ENCODE results near the gene FUCA2.

The FUCA2 gene

GRCh38 chr6:143543435-143543834, 31.9 kb upstream of the FUCA2 start:
- Histone ChIP-seq H3K4me1 (ENCODE audit: insufficient read depth, low read length) (peaks cover 17% of the 10 kb centered on the region; the same call in 1 of the 2 replicates), H3K9me3 (ENCODE audit: control insufficient read depth, insufficient read depth, low read length) (no peaks in the 10 kb centered on the region), H3K36me3 (ENCODE audit: insufficient read depth, low read length) (no peaks in the 10 kb centered on the region), H3K9ac (ENCODE audit: low read depth, low read length) (no peak overlapping the region)

GRCh38 chr6:143542888-143543287, 31.4 kb upstream of the FUCA2 start:
- Histone ChIP-seq H3K9me3 (ENCODE audit: control insufficient read depth, insufficient read depth, low read length) (no peaks in the 10 kb centered on the region), H3K36me3 (ENCODE audit: insufficient read depth, low read length) (no peaks in the 10 kb centered on the region), H3K9ac (ENCODE audit: low read depth, low read length) (no peak overlapping the region), H3K4me1 (ENCODE audit: insufficient read depth, low read length) (peaks cover 17% of the 10 kb centered on the region; the same call in 1 of the 2 replicates)

- H3K36me3 ChIP-seq (ENCODE audit: insufficient read depth, low read length) = no peaks in the 10 kb centered on the region
- H3K9me3 ChIP-seq (ENCODE audit: control insufficient read depth, insufficient read depth, low read length) = no peaks in the 10 kb centered on the region
- H3K9ac ChIP-seq (ENCODE audit: low read depth, low read length) = no peak overlapping the region
- H3K4me1 ChIP-seq (ENCODE audit: insufficient read depth, low read length) = peaks cover 17% of the 10 kb centered on the region; the same call in 1 of the 2 replicates
Measured at GRCh38 chr6:143540192-143540591, 28.7 kb upstream of the FUCA2 start.

GRCh38 chr6:143539734-143540133, 28.2 kb upstream of the FUCA2 start:
- H3K36me3 ChIP-seq (ENCODE audit: insufficient read depth, low read length) = no peaks in the 10 kb centered on the region
- H3K9ac ChIP-seq (ENCODE audit: low read depth, low read length) = no peak overlapping the region
- H3K4me1 ChIP-seq (ENCODE audit: insufficient read depth, low read length) = peaks cover 17% of the 10 kb centered on the region; the same call in 1 of the 2 replicates

GRCh38 chr6:143539106-143539505, 27.6 kb upstream of the FUCA2 start:
- H3K9ac ChIP-seq (ENCODE audit: low read depth, low read length) = no peak overlapping the region
- H3K4me1 ChIP-seq (ENCODE audit: insufficient read depth, low read length) = peaks cover 17% of the 10 kb centered on the region; the same call in 1 of the 2 replicates
- no peaks in the 10 kb centered on the region for H3K9me3 ChIP-seq (ENCODE audit: control insufficient read depth, insufficient read depth, low read length)
- no peaks in the 10 kb centered on the region for H3K36me3 ChIP-seq (ENCODE audit: insufficient read depth, low read length)

More at GRCh38 chr6:143539734-143540133, 28.2 kb upstream of the FUCA2 start:
- no peaks in the 10 kb centered on the region for H3K9me3 ChIP-seq (ENCODE audit: control insufficient read depth, insufficient read depth, low read length)

GRCh38 chr6:143538374-143538773, 26.9 kb upstream of the FUCA2 start:
- Histone ChIP-seq H3K9ac (ENCODE audit: low read depth, low read length) (no peak overlapping the region), H3K9me3 (ENCODE audit: control insufficient read depth, insufficient read depth, low read length) (no peaks in the 10 kb centered on the region), H3K4me1 (ENCODE audit: insufficient read depth, low read length) (peaks cover 11% of the 10 kb centered on the region; the same call in 1 of the 2 replicates), H3K36me3 (ENCODE audit: insufficient read depth, low read length) (no peaks in the 10 kb centered on the region)

GRCh38 chr6:143536866-143537691, 25.6 kb upstream of the FUCA2 start:
- no peaks in the 10 kb centered on the region for H3K9me3 ChIP-seq (ENCODE audit: control insufficient read depth, insufficient read depth, low read length)
- H3K9ac ChIP-seq (ENCODE audit: low read depth, low read length) = peak overlapping the region; percentile 57
- H3K36me3 ChIP-seq (ENCODE audit: insufficient read depth, low read length) = no peaks in the 10 kb centered on the region
- H3K4me1 ChIP-seq (ENCODE audit: insufficient read depth, low read length) = peaks cover 5% of the 10 kb centered on the region; the same call in 1 of the 2 replicates

- Histone ChIP-seq H3K9me3 (ENCODE audit: control insufficient read depth, insufficient read depth, low read length) (no peaks in the 10 kb centered on the region), H3K4me1 (ENCODE audit: insufficient read depth, low read length) (peaks cover 5% of the 10 kb centered on the region; the same call in 1 of the 2 replicates), H3K36me3 (ENCODE audit: insufficient read depth, low read length) (no peaks in the 10 kb centered on the region), H3K9ac (ENCODE audit: low read depth, low read length) (peak overlapping the region; percentile 54)
Measured at GRCh38 chr6:143536461-143536865, 24.9 kb upstream of the FUCA2 start.

GRCh38 chr6:143535189-143535614, 23.7 kb upstream of the FUCA2 start:
- H3K4me1 ChIP-seq (ENCODE audit: insufficient read depth, low read length) = peaks cover 3% of the 10 kb centered on the region; the same call in 1 of the 2 replicates
- no peak overlapping the region for H3K9ac ChIP-seq (ENCODE audit: low read depth, low read length)
- no peaks in the 10 kb centered on the region for H3K36me3 ChIP-seq (ENCODE audit: insufficient read depth, low read length)
- no peaks in the 10 kb centered on the region for H3K9me3 ChIP-seq (ENCODE audit: control insufficient read depth, insufficient read depth, low read length)

GRCh38 chr6:143531720-143532499, 20.4 kb upstream of the FUCA2 start:
- H3K9ac ChIP-seq (ENCODE audit: low read depth, low read length) = no peak overlapping the region
- no peaks in the 10 kb centered on the region for H3K4me1 ChIP-seq (ENCODE audit: insufficient read depth, low read length)
- no peaks in the 10 kb centered on the region for H3K36me3 ChIP-seq (ENCODE audit: insufficient read depth, low read length)
- H3K9me3 ChIP-seq (ENCODE audit: control insufficient read depth, insufficient read depth, low read length) = no peaks in the 10 kb centered on the region

GRCh38 chr6:143529095-143529494, 17.6 kb upstream of the FUCA2 start:
- no peak overlapping the region for H3K9ac ChIP-seq (ENCODE audit: low read depth, low read length)
- no peaks in the 10 kb centered on the region for H3K4me1 ChIP-seq (ENCODE audit: insufficient read depth, low read length)
- H3K9me3 ChIP-seq (ENCODE audit: control insufficient read depth, insufficient read depth, low read length) = no peaks in the 10 kb centered on the region
- no peaks in the 10 kb centered on the region for H3K36me3 ChIP-seq (ENCODE audit: insufficient read depth, low read length)

- H3K9ac ChIP-seq (ENCODE audit: low read depth, low read length) = no peak overlapping the region
- no peaks in the 10 kb centered on the region for H3K36me3 ChIP-seq (ENCODE audit: insufficient read depth, low read length)
- no peaks in the 10 kb centered on the region for H3K9me3 ChIP-seq (ENCODE audit: control insufficient read depth, insufficient read depth, low read length)
- no peaks in the 10 kb centered on the region for H3K4me1 ChIP-seq (ENCODE audit: insufficient read depth, low read length)
Measured at GRCh38 chr6:143528164-143528811, 16.8 kb upstream of the FUCA2 start.

GRCh38 chr6:143527677-143528076, 16.2 kb upstream of the FUCA2 start:
- Histone ChIP-seq H3K9me3 (ENCODE audit: control insufficient read depth, insufficient read depth, low read length) (no peaks in the 10 kb centered on the region), H3K4me1 (ENCODE audit: insufficient read depth, low read length) (no peaks in the 10 kb centered on the region), H3K36me3 (ENCODE audit: insufficient read depth, low read length) (no peaks in the 10 kb centered on the region), H3K9ac (ENCODE audit: low read depth, low read length) (no peak overlapping the region)

GRCh38 chr6:143525356-143525755, 13.8 kb upstream of the FUCA2 start:
- Histone ChIP-seq H3K9ac (ENCODE audit: low read depth, low read length) (no peak overlapping the region), H3K36me3 (ENCODE audit: insufficient read depth, low read length) (no peaks in the 10 kb centered on the region), H3K9me3 (ENCODE audit: control insufficient read depth, insufficient read depth, low read length) (no peaks in the 10 kb centered on the region), H3K4me1 (ENCODE audit: insufficient read depth, low read length) (no peaks in the 10 kb centered on the region)

Data from ES-I3 (cell line).